ENCODE data around the gene TMEM259. TPM values are rescaled to one million over a fixed set of nuclear protein-coding genes. Genes with fewer than 3 reads are reported as not detected.

The TMEM259 gene
- total and polyA plus RNA-seq, 7 experiments from 2014 or later: 40.7 to 347 (median 302) TPM

DNA sequence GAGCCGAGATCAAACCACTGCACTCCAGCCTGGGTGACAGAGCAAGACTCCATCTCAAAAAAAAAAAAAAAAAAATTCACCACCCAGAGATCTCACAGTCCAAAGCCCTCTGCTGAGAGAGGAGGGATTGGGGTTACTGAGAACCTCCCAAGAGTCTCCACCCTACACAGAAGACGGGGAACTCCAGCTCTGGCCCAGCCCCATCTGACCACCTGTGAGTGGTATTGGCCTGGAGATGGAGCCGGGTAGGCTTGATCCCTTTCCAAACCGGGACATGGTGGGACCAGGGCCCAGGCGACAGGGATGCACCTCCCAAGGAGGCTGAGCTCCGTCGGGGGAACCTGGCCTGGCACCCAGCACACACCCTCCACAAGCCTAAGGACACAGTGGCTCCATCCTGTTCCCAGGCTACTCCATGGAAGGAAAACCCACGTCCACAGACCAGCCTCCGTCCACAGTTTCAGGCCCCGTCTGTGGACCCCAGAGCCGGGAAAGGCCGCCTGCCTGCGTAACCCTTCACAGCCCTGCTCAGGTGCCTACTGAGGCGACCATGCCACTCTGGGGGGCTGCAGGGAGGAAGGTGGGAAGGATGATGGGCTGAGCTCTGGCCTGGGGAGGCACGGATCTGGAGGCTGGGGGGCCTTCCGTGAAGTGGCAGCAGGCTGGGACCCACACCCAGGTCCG, 1.8 kb downstream of the TMEM259 start:
- peaks cover 0 to 9% (median 0%) of the 10 kb centered on the region in 11 donors for H3K9me3 Mint-ChIP-seq
- peaks cover 9 to 50% (median 31%) of the 10 kb centered on the region in 7 donors for H3K4me1 Mint-ChIP-seq
- POLR2A ChIA-PET: interaction anchor here (0.6 to 18.2 kb wide), 15 partner anchors 11 to 489 kb away, joined by 3 to 495 read pairs (median 3); partner anchors contain the start of genes ABCA7, ARHGAP45, CIRBP and FAM174C
- ATAC-seq (no peak), DNase-seq (no peak)
- H3K36me3 Mint-ChIP-seq: peaks cover 0 to 6% (median 0%) of the 10 kb centered on the region in 5 donors
- H3K4me3 Mint-ChIP-seq: peak overlapping the region; percentile 85 to 98 (median 90)
- H3K27me3 Mint-ChIP-seq: peaks cover 0 to 7% (median 0%) of the 10 kb centered on the region in 5 donors
- Histone ChIP-seq H3K36me3 (ENCODE audit: control insufficient read depth in 2 of 3, insufficient read depth in 3 of 3, low read length in 3 of 3) (peaks cover 0 to 19% (median 0%) of the 10 kb centered on the region in 3 experiments), H3K4me1 (ENCODE audit: control insufficient read depth in 2 of 2, insufficient read depth in 2 of 2, low read length in 2 of 2) (peaks cover 26 to 46% of the 10 kb centered on the region in 2 donors), H3K4me3 (ENCODE audit: low read length) (peak overlapping the region; percentile 79), H3K27ac (ENCODE audit: low read depth, low read length) (peak overlapping the region; percentile 91), H3K27me3 (ENCODE audit: control insufficient read depth in 2 of 2, insufficient read depth in 2 of 2, low read length in 2 of 2) (no peaks in the 10 kb centered on the region), H3K9me3 (ENCODE audit: control insufficient read depth in 2 of 3, low read length in 3 of 3) (no peaks in the 10 kb centered on the region)
- intact Hi-C loops (cut with micrococcal nuclease): loop anchor here in 1 of 2 donors (1.0 kb wide), 1 partner anchor 15 kb away; no protein-coding TSS in a partner anchor
- CTCF ChIA-PET: interaction anchor here (0.6 to 0.9 kb wide), 4 partner anchors 14 to 153 kb away, joined by 3 to 4 read pairs (median 4); no protein-coding TSS in a partner anchor
- H3K27ac Mint-ChIP-seq: peak overlapping the region; percentile 13 to 99 (median 55)

DNA sequence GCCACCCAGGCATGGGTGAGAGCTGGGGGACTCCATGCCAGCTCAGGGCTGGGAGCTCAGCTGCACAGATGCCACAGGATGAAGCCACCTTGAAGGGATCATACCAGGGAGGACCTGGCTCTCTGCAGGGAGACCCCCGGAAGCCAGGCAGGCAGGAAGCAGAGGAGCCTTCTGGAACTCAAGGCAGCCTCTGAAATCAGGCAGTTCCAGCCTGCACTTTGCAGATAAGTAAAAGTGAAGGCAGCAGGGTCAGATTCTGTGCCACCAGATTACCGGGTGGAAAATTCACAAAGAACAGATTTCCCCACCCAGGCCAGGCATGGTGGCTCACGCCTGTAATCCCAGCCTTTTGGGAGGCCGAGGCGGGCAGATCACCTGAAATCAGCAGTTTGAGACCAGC, 2.5 kb downstream of the TMEM259 start:
- CTCF ChIA-PET: interaction anchor here (0.6 kb wide), 1 partner anchor 152 kb away, joined by 4 read pairs; no protein-coding TSS in a partner anchor
- H3K27ac ChIP-seq (ENCODE audit: low read depth, low read length): peak overlapping the region; percentile 91

DNA sequence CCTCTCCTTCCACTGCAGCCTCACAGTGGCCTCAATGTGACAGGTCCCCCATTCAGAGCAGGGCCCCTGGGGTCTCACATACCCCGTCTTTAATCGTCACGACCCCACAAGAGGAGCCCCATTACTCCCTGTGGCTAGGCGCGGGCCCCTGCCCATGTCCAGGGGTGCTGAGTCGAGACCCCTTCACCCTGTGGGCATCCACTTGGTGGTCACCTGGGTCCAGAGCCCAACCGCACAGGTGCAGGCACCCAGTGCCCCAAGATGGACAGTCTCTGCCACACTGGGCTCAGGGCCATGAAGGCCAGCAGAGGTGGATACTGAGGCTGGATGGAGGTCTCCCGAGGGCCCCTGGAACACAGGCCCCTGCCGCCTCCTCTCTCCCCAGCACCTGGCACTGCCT, 3.0 kb downstream of the TMEM259 start:
- ATAC-seq (no peak), DNase-seq (no peak)
- intact Hi-C loops (cut with micrococcal nuclease): loop anchor here in 1 of 2 donors (1.0 kb wide), 1 partner anchor 14 kb away; no protein-coding TSS in a partner anchor
- H3K9me3 ChIP-seq (ENCODE audit: control insufficient read depth in 2 of 3, low read length in 3 of 3): no peaks in the 10 kb centered on the region
- POLR2A ChIA-PET: interaction anchor here (0.9 to 18.2 kb wide), 3 partner anchors 10 to 62 kb away, joined by 3 to 495 read pairs (median 342); partner anchors contain the start of gene ABCA7
- Mint-ChIP-seq H3K27me3 (peaks cover 0 to 5% (median 0%) of the 10 kb centered on the region in 5 donors), H3K9me3 (peaks cover 0 to 9% (median 0%) of the 10 kb centered on the region in 11 donors), H3K4me3 (peak overlapping the region in 4 of 10 donors; percentile 56 to 97 (median 90)), H3K36me3 (peaks cover 0 to 6% (median 0%) of the 10 kb centered on the region in 5 donors), H3K4me1 (peaks cover 9 to 50% (median 29%) of the 10 kb centered on the region in 7 donors), H3K27ac (peak overlapping the region in 5 of 9 donors; percentile 9 to 76 (median 57))
- H3K4me1 ChIP-seq (ENCODE audit: control insufficient read depth in 2 of 2, insufficient read depth in 2 of 2, low read length in 2 of 2): peaks cover 26 to 46% of the 10 kb centered on the region in 2 donors
- CTCF ChIA-PET: no interaction called here
- peaks cover 0 to 30% (median 0%) of the 10 kb centered on the region in 3 experiments for H3K36me3 ChIP-seq (ENCODE audit: control insufficient read depth in 2 of 3, insufficient read depth in 3 of 3, low read length in 3 of 3)
- H3K27me3 ChIP-seq (ENCODE audit: control insufficient read depth in 2 of 2, insufficient read depth in 2 of 2, low read length in 2 of 2): no peaks in the 10 kb centered on the region
- H3K4me3 ChIP-seq (ENCODE audit: low read length): no peak overlapping the region
- H3K27ac ChIP-seq (ENCODE audit: low read depth, low read length): peak overlapping the region; percentile 91

More for the DNA sequence above, 2.5 kb downstream of the TMEM259 start:
- Histone ChIP-seq H3K36me3 (ENCODE audit: control insufficient read depth in 2 of 3, insufficient read depth in 3 of 3, low read length in 3 of 3) (peaks cover 0 to 25% (median 0%) of the 10 kb centered on the region in 3 experiments), H3K4me1 (ENCODE audit: control insufficient read depth in 2 of 2, insufficient read depth in 2 of 2, low read length in 2 of 2) (peaks cover 26 to 46% of the 10 kb centered on the region in 2 donors), H3K4me3 (ENCODE audit: low read length) (no peak overlapping the region), H3K9me3 (ENCODE audit: control insufficient read depth in 2 of 3, low read length in 3 of 3) (no peaks in the 10 kb centered on the region), H3K27me3 (ENCODE audit: control insufficient read depth in 2 of 2, insufficient read depth in 2 of 2, low read length in 2 of 2) (no peaks in the 10 kb centered on the region)
- H3K27ac Mint-ChIP-seq: peak overlapping the region in 7 of 9 donors; percentile 5 to 82 (median 55)
- H3K4me1 Mint-ChIP-seq: peaks cover 9 to 50% (median 29%) of the 10 kb centered on the region in 7 donors
- POLR2A ChIA-PET: interaction anchor here (0.7 to 18.2 kb wide), 5 partner anchors 21 to 251 kb away, joined by 3 to 495 read pairs (median 7); partner anchors contain the start of genes ABCA7, CIRBP and SBNO2
- peaks cover 0 to 5% (median 0%) of the 10 kb centered on the region in 5 donors for H3K27me3 Mint-ChIP-seq
- peak overlapping the region; percentile 59 to 98 (median 90) for H3K4me3 Mint-ChIP-seq
- H3K9me3 Mint-ChIP-seq: peaks cover 0 to 9% (median 0%) of the 10 kb centered on the region in 11 donors
- H3K36me3 Mint-ChIP-seq: peaks cover 0 to 6% (median 0%) of the 10 kb centered on the region in 5 donors
- intact Hi-C loops (cut with micrococcal nuclease): loop anchor here in 1 of 2 donors (1.0 kb wide), 1 partner anchor 14 kb away; no protein-coding TSS in a partner anchor
- no peak for ATAC-seq
- DNase-seq: no peak

DNA sequence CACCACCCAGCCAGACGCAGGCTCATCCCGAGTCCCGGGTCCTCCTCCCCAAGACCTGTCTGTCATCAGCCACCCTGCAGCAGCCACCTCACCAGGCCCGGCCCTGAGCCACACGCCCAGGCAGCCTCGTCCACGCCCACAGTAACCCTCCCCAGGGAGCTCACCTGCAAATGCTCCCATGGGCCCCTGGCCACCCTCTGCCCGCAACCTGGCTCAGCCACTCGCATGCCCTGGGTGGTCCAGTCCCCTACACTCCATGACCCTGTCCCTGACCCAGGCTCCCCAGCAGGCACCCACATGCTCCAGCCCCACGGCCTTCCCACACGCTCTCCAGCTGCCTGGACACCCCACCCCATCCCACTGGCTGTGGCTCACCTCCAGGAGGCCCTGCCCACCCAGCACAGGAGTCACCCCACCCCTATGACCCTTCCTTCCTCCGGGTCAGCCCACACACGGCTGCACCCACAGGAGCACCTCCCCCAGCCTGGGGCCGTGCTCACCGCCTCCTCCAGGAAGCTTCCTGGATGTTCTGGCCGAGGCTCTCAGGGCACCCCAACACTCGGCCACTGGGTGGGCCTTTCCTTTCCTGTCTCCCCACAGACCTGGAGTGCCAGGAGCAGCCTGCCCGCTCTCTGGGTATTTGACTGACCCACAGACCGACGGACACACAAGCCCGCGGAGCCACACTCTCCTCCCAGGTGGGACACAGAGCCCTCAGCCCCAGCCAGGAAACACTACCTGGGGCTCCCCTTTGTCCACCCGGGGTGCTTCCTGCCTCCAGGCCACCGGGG, 3.6 kb downstream of the TMEM259 start:
- H3K27me3 Mint-ChIP-seq: peaks cover 0 to 5% (median 0%) of the 10 kb centered on the region in 5 donors
- peak overlapping the region; percentile 11 for H3K27ac ChIP-seq (ENCODE audit: low read depth, low read length)
- peaks cover 0 to 6% (median 0%) of the 10 kb centered on the region in 5 donors for H3K36me3 Mint-ChIP-seq
- CTCF ChIA-PET: no interaction called here
- peak overlapping the region in 9 of 10 donors; percentile 13 to 97 (median 42) for H3K4me3 Mint-ChIP-seq
- no peaks in the 10 kb centered on the region for H3K9me3 ChIP-seq (ENCODE audit: control insufficient read depth in 2 of 3, low read length in 3 of 3)
- peak overlapping the region in 8 of 9 donors; percentile 15 to 78 (median 54) for H3K27ac Mint-ChIP-seq
- intact Hi-C loops (cut with micrococcal nuclease): no loop called here
- H3K4me3 ChIP-seq (ENCODE audit: low read length): no peak overlapping the region
- H3K27me3 ChIP-seq (ENCODE audit: control insufficient read depth in 2 of 2, insufficient read depth in 2 of 2, low read length in 2 of 2): no peaks in the 10 kb centered on the region
- ATAC-seq (no peak), DNase-seq (no peak)
- POLR2A ChIA-PET: interaction anchor here (0.8 to 18.2 kb wide), 6 partner anchors 8 to 79 kb away, joined by 3 to 495 read pairs (median 6); partner anchors contain the start of genes ABCA7 and CNN2
- peaks cover 9 to 50% (median 29%) of the 10 kb centered on the region in 7 donors for H3K4me1 Mint-ChIP-seq
- H3K36me3 ChIP-seq (ENCODE audit: control insufficient read depth in 2 of 3, insufficient read depth in 3 of 3, low read length in 3 of 3): peaks cover 0 to 36% (median 0%) of the 10 kb centered on the region in 3 experiments
- H3K4me1 ChIP-seq (ENCODE audit: control insufficient read depth in 2 of 2, insufficient read depth in 2 of 2, low read length in 2 of 2): peaks cover 26 to 46% of the 10 kb centered on the region in 2 donors
- peaks cover 0 to 9% (median 0%) of the 10 kb centered on the region in 11 donors for H3K9me3 Mint-ChIP-seq

- Histone ChIP-seq H3K9me3 (ENCODE audit: control insufficient read depth in 2 of 3, low read length in 3 of 3) (no peaks in the 10 kb centered on the region), H3K4me1 (ENCODE audit: control insufficient read depth in 2 of 2, insufficient read depth in 2 of 2, low read length in 2 of 2) (peaks cover 26 to 41% of the 10 kb centered on the region in 2 donors), H3K27me3 (ENCODE audit: control insufficient read depth in 2 of 2, insufficient read depth in 2 of 2, low read length in 2 of 2) (no peaks in the 10 kb centered on the region), H3K4me3 (ENCODE audit: low read length) (no peak overlapping the region), H3K27ac (ENCODE audit: low read depth, low read length) (peak overlapping the region; percentile 11), H3K36me3 (ENCODE audit: control insufficient read depth in 2 of 3, insufficient read depth in 3 of 3, low read length in 3 of 3) (peaks cover 0 to 43% (median 0%) of the 10 kb centered on the region in 3 experiments)
- Mint-ChIP-seq H3K4me3 (peak overlapping the region in 9 of 10 donors; percentile 13 to 97 (median 42)), H3K4me1 (peaks cover 9 to 48% (median 27%) of the 10 kb centered on the region in 7 donors), H3K27ac (peak overlapping the region in 6 of 9 donors; percentile 15 to 76 (median 37)), H3K36me3 (peaks cover 0 to 6% (median 0%) of the 10 kb centered on the region in 5 donors), H3K9me3 (peaks cover 0 to 7% (median 0%) of the 10 kb centered on the region in 11 donors), H3K27me3 (peaks cover 0 to 5% (median 0%) of the 10 kb centered on the region in 5 donors)
- ChIA-PET POLR2A (interaction anchor here (0.8 to 18.2 kb wide), 5 partner anchors 9 to 78 kb away, joined by 3 to 495 read pairs (median 8); partner anchors contain the start of genes ABCA7 and CNN2), CTCF (no interaction called here)
- intact Hi-C loops (cut with micrococcal nuclease): no loop called here
- DNase-seq (no peak), ATAC-seq (no peak)
Observed at GRCh38 chr19:1016647-1017114, 4.2 kb downstream of the TMEM259 start.

All from naive thymus-derived CD4-positive, alpha-beta T cell (primary cell).